Measurements from ENCODE around the gene LARGE1. TPM values are rescaled to one million over a fixed set of nuclear protein-coding genes. Genes with fewer than 3 reads are reported as not detected.
A peak's percentile ranks its signal among the peaks of the same experiment; 100 is the strongest.

Gene LARGE1
- total and polyA plus RNA-seq, 2 donors (not counting 1 experiment from before 2014, with no cell fraction given): 14.1 to 19.2 TPM

DNA sequence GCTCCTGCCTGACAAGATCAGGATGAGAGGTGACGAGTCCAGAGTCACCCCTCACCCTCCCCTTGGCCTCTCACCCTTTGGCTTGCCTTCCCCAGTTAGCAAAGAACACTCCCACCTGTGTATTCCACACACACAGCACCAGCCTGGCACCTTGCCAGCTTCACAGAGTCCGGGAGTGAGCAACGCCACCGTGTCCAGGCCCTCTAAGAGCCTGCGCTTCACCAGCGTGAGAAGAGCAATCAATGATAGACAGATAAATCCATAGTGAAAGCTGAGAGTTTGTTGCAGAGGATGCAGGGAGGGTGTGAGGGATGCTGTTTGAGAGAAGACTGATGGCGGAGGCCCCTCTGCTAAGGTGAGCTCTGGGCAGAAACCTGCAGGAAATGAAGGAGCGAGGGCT is 404.5 kb downstream of the LARGE1 start:
- TF ChIP-seq EZH2 (IDR thresholded peaks at IDR 0.05; ENCODE audit: low read length, missing control alignments) (no peak), CTCF (conservative IDR thresholded peaks at IDR 0.05 in 1 of 2, IDR thresholded peaks at IDR 0.05 in 1 of 2; ENCODE audit: low read depth in 1 of 2, low read length in 2 of 2) (no peak)
- no peak overlapping the region for H2AFZ ChIP-seq (ENCODE audit: low read length)
- H3K4me3 ChIP-seq (replicated peaks in 1 of 4; ENCODE audit: control extremely low read depth in 1 of 4, insufficient read depth in 1 of 4, low read depth in 3 of 4, low read length in 4 of 4): no peak overlapping the region
- H3K36me3 ChIP-seq (ENCODE audit: control insufficient read depth, insufficient read depth, low read length): no peaks in the 10 kb centered on the region
- no peak for DNase-seq (ENCODE audit: low read depth in 2 of 2)
- no peak overlapping the region for H3K4me2 ChIP-seq (ENCODE audit: extremely low read depth, insufficient read depth, low read length)
- H3K79me2 ChIP-seq (ENCODE audit: control insufficient read depth, insufficient read depth, low read length): no peaks in the 10 kb centered on the region
- H3K27ac ChIP-seq (ENCODE audit: insufficient read depth, low read length): no peak overlapping the region
- no peaks in the 10 kb centered on the region for H4K20me1 ChIP-seq (ENCODE audit: control insufficient read depth, extremely low read depth, insufficient read depth, low read length)
- no peaks in the 10 kb centered on the region for H3K27me3 ChIP-seq (ENCODE audit: control insufficient read depth, insufficient read depth, low read length)
- no peaks in the 10 kb centered on the region for H3K4me1 ChIP-seq (ENCODE audit: control insufficient read depth, extremely low read depth, insufficient read depth, low read length)
- no peaks in the 10 kb centered on the region for H3K9me3 ChIP-seq (ENCODE audit: control insufficient read depth, insufficient read depth, low read depth, low read length)
- no peak overlapping the region for H3K9ac ChIP-seq (ENCODE audit: insufficient read depth, low read length)

DNA sequence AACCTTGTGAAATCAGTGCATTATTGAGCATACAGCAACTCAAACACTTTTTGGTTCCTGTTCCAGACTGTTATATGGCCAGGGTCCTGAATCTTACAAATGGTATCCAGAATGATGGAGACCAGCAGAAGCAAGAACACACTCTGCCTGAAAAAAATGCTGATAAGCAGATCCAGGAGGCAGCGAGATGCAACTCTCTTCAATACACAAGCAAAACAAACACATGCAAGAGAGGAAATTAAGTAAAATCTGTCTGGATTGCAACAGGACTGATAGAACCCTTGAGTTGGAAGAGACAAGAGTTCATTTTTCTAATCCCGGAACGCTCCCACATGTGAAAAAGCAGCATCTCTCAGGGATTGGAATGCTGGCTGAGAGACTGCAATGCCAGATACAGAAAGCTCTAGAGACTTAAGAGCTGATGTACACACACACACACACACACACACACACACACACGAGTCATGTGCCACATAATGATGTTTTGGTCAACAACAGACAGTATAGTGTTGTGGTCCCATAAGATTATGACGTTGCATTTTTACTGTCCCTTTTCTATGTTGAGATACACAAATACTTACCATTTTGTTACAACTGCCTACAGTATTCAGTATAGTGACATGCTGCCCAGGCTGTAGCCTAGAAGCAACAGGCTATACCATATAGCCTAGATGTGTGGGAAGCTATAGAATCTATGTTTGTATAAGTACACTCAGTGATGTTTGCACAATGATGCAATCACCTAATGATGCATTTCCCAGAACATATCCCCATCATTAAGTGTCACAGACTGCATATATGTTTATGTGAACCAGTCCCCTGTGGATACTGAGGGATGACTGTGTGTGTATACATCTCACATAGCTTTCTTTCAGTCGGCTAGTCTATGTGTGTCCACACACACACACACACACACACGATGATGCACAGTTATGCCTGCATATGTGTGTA is 406.6 kb downstream of the LARGE1 start:
- DNase-seq (ENCODE audit: low read depth in 2 of 2): peak; percentile 16 to 44
- TF ChIP-seq EZH2 (IDR thresholded peaks at IDR 0.05; ENCODE audit: low read length, missing control alignments) (no peak), CTCF (conservative IDR thresholded peaks at IDR 0.05 in 1 of 2, IDR thresholded peaks at IDR 0.05 in 1 of 2; ENCODE audit: low read depth in 1 of 2, low read length in 2 of 2) (no peak)
- Histone ChIP-seq H3K27me3 (ENCODE audit: control insufficient read depth, insufficient read depth, low read length) (no peaks in the 10 kb centered on the region), H3K79me2 (ENCODE audit: control insufficient read depth, insufficient read depth, low read length) (no peaks in the 10 kb centered on the region), H3K4me3 (replicated peaks in 1 of 4; ENCODE audit: control extremely low read depth in 1 of 4, insufficient read depth in 1 of 4, low read depth in 3 of 4, low read length in 4 of 4) (no peak overlapping the region), H3K4me2 (ENCODE audit: extremely low read depth, insufficient read depth, low read length) (no peak overlapping the region), H3K9ac (ENCODE audit: insufficient read depth, low read length) (no peak overlapping the region), H3K27ac (ENCODE audit: insufficient read depth, low read length) (no peak overlapping the region), H3K9me3 (ENCODE audit: control insufficient read depth, insufficient read depth, low read depth, low read length) (no peaks in the 10 kb centered on the region), H3K4me1 (ENCODE audit: control insufficient read depth, extremely low read depth, insufficient read depth, low read length) (no peaks in the 10 kb centered on the region), H4K20me1 (ENCODE audit: control insufficient read depth, extremely low read depth, insufficient read depth, low read length) (no peaks in the 10 kb centered on the region), H2AFZ (ENCODE audit: low read length) (no peak overlapping the region), H3K36me3 (ENCODE audit: control insufficient read depth, insufficient read depth, low read length) (no peaks in the 10 kb centered on the region)

- DNase-seq (ENCODE audit: low read depth in 2 of 2): peak; percentile 1 to 78
- H3K9ac ChIP-seq (ENCODE audit: insufficient read depth, low read length): no peak overlapping the region
- H3K4me3 ChIP-seq (replicated peaks in 1 of 4; ENCODE audit: control extremely low read depth in 1 of 4, insufficient read depth in 1 of 4, low read depth in 3 of 4, low read length in 4 of 4): no peak overlapping the region
- H2AFZ ChIP-seq (ENCODE audit: low read length): no peak overlapping the region
- H3K4me2 ChIP-seq (ENCODE audit: extremely low read depth, insufficient read depth, low read length): no peak overlapping the region
- H3K4me1 ChIP-seq (ENCODE audit: control insufficient read depth, extremely low read depth, insufficient read depth, low read length): no peaks in the 10 kb centered on the region
- no peaks in the 10 kb centered on the region for H3K79me2 ChIP-seq (ENCODE audit: control insufficient read depth, insufficient read depth, low read length)
- H3K9me3 ChIP-seq (ENCODE audit: control insufficient read depth, insufficient read depth, low read depth, low read length): no peaks in the 10 kb centered on the region
- no peaks in the 10 kb centered on the region for H4K20me1 ChIP-seq (ENCODE audit: control insufficient read depth, extremely low read depth, insufficient read depth, low read length)
- H3K36me3 ChIP-seq (ENCODE audit: control insufficient read depth, insufficient read depth, low read length): no peaks in the 10 kb centered on the region
- TF ChIP-seq CTCF (conservative IDR thresholded peaks at IDR 0.05 in 1 of 2, IDR thresholded peaks at IDR 0.05 in 1 of 2; ENCODE audit: low read depth in 1 of 2, low read length in 2 of 2) (no peak), EZH2 (IDR thresholded peaks at IDR 0.05; ENCODE audit: low read length, missing control alignments) (no peak)
- no peak overlapping the region for H3K27ac ChIP-seq (ENCODE audit: insufficient read depth, low read length)
- no peaks in the 10 kb centered on the region for H3K27me3 ChIP-seq (ENCODE audit: control insufficient read depth, insufficient read depth, low read length)
Measured at GRCh38 chr22:33512908-33513307, 407.4 kb downstream of the LARGE1 start.

All from fibroblast of lung (primary cell).